Uterus (tissue), 2 donors: ENCODE measurements around the gene ZNF516.

Experiments
- CTCF ChIP-seq, 4 experiments: fragments of 200-600 bp in 2 of 4; fragments of 450-650 bp in 2 of 4; sonication (generic) in 2 of 4; IDR thresholded peaks; one replicate each; pipeline ENCODE4 v1.5.1; 2016 to 2019; ENCODE audit warnings: antibody characterized with exemption in 4 of 4, mild to moderate bottlenecking in 2 of 4, moderate library complexity in 1 of 4
- POLR2A ChIP-seq, 2 donors: fragments of 450-650 bp; IDR thresholded peaks; one replicate each; pipeline ENCODE4 v1.6.1; 2016; ENCODE audit warnings: antibody characterized with exemption in 2 of 2, mild to moderate bottlenecking in 1 of 2, moderate library complexity in 1 of 2

DNA sequence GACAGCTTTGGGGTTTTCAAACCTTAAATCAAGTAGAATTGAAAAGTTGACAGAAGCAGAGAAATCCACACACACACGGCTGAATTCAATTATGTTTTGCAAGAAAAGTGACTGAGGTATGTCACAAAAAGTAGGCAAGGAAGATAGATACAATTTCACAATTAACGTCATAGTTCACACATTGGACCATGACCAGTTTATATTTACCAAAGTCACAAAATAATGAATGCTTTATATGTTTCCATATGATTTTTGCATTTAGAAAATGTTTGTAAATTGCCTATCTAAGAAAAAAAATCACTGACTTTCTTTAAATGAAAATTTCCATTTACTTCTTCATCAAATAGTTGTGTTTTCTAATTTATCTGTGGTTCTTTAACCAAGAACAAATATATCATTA, 29.4 kb upstream of the ZNF516 start:
- TF ChIP-seq CTCF (IDR thresholded peaks at IDR 0.05), result no peak
- no peak for TF ChIP-seq POLR2A (IDR thresholded peaks at IDR 0.05)
